BLaER1 (cell line): ENCODE data around the gene RP9.

Experiments
- H3K27ac ChIP-seq: shearing (Covaris generic); formaldehyde crosslinking; 2 replicates; pipeline ENCODE4 v1.8.1; 2022
- H3K27me3 ChIP-seq: shearing (Covaris generic); formaldehyde crosslinking; 2 replicates; pipeline ENCODE4 v1.8.1; 2022
- H3K36me3 ChIP-seq: shearing (Covaris generic); formaldehyde crosslinking; 2 replicates; pipeline ENCODE4 v1.8.1; 2022
- H3K4me1 ChIP-seq: shearing (Covaris generic); formaldehyde crosslinking; 2 replicates; pipeline ENCODE4 v1.8.1; 2022
- H3K4me2 ChIP-seq: shearing (Covaris generic); formaldehyde crosslinking; 2 replicates; pipeline ENCODE4 v1.8.1; 2022
- H3K4me3 ChIP-seq: shearing (Covaris generic); formaldehyde crosslinking; 2 replicates; pipeline ENCODE4 v1.8.1; 2022
- H3K9ac ChIP-seq: shearing (Covaris generic); formaldehyde crosslinking; 2 replicates; pipeline ENCODE4 v1.8.1; 2022
- H3K9me3 ChIP-seq: shearing (Covaris generic); formaldehyde crosslinking; 2 replicates; pipeline ENCODE4 v1.8.1; 2022
- H4K20me1 ChIP-seq: shearing (Covaris generic); formaldehyde crosslinking; 2 replicates; pipeline ENCODE4 v1.8.1; 2022
- Cebpa-rat ChIP-seq: shearing (Covaris generic); IDR thresholded peaks from 2 replicates; pipeline ENCODE4 v1.8.1; 2022

The RP9 gene

GRCh38 chr7:33109005-33109757 lies at the start of gene RP9:
Gene RP9, minus strand, starts transcription at chr7:33109404. Its CDS starts 32 bp downstream, at chr7:33109372.
- peak within 1 kb of the TSS; percentile 94 for H3K4me2 ChIP-seq
- peaks cover 16% of the 10 kb centered on the region for H3K4me1 ChIP-seq
- no peaks in the 10 kb centered on the region for H3K9me3 ChIP-seq
- peak within 1 kb of the TSS; percentile 93 for H3K27ac ChIP-seq
- H3K27me3 ChIP-seq: no peaks in the 10 kb centered on the region
- peaks cover 17% of the 10 kb centered on the region; the same call in 1 of the 2 replicates for H3K36me3 ChIP-seq
- no peak for TF ChIP-seq Cebpa-rat
- peak within 1 kb of the TSS; percentile 91 for H3K9ac ChIP-seq
- H4K20me1 ChIP-seq: peaks cover 50% of the 10 kb centered on the region
- peak within 1 kb of the TSS; percentile 90 for H3K4me3 ChIP-seq

- H3K27me3 ChIP-seq: no peaks in the 10 kb centered on the region
- H3K4me1 ChIP-seq: no peaks in the 10 kb centered on the region
- no peak overlapping the region for H3K9ac ChIP-seq
- no peaks in the 10 kb centered on the region for H4K20me1 ChIP-seq
- TF ChIP-seq Cebpa-rat: no peak
- H3K9me3 ChIP-seq: no peaks in the 10 kb centered on the region
- H3K36me3 ChIP-seq: no peaks in the 10 kb centered on the region
- no peak overlapping the region for H3K4me3 ChIP-seq
- H3K4me2 ChIP-seq: no peak overlapping the region
- no peak overlapping the region for H3K27ac ChIP-seq
Measured at GRCh38 chr7:33157781-33158180, 48.6 kb upstream of the RP9 start.

GRCh38 chr7:33157311-33157710 lies 48.1 kb upstream of the RP9 start:
- Histone ChIP-seq H4K20me1 (no peaks in the 10 kb centered on the region), H3K27ac (no peak overlapping the region), H3K27me3 (no peaks in the 10 kb centered on the region), H3K4me3 (no peak overlapping the region), H3K4me1 (no peaks in the 10 kb centered on the region), H3K36me3 (no peaks in the 10 kb centered on the region), H3K9ac (no peak overlapping the region), H3K4me2 (no peak overlapping the region), H3K9me3 (no peaks in the 10 kb centered on the region)
- no peak for TF ChIP-seq Cebpa-rat

GRCh38 chr7:33156441-33156840 lies 47.2 kb upstream of the RP9 start:
- Histone ChIP-seq H3K9ac (no peak overlapping the region), H3K9me3 (no peaks in the 10 kb centered on the region), H4K20me1 (no peaks in the 10 kb centered on the region), H3K36me3 (no peaks in the 10 kb centered on the region), H3K4me1 (no peaks in the 10 kb centered on the region), H3K4me3 (no peak overlapping the region), H3K4me2 (no peak overlapping the region), H3K27me3 (no peaks in the 10 kb centered on the region), H3K27ac (no peak overlapping the region)
- TF ChIP-seq Cebpa-rat: no peak

- Histone ChIP-seq H3K4me1 (no peaks in the 10 kb centered on the region), H3K4me2 (no peak overlapping the region), H3K27me3 (no peaks in the 10 kb centered on the region), H3K9ac (no peak overlapping the region), H4K20me1 (no peaks in the 10 kb centered on the region), H3K4me3 (no peak overlapping the region), H3K9me3 (no peaks in the 10 kb centered on the region), H3K36me3 (no peaks in the 10 kb centered on the region), H3K27ac (no peak overlapping the region)
- no peak for TF ChIP-seq Cebpa-rat
Measured at GRCh38 chr7:33155811-33156210, 46.6 kb upstream of the RP9 start.

- no peak for TF ChIP-seq Cebpa-rat
- H3K4me1 ChIP-seq: no peaks in the 10 kb centered on the region
- H3K27me3 ChIP-seq: no peaks in the 10 kb centered on the region
- H3K36me3 ChIP-seq: no peaks in the 10 kb centered on the region
- no peak overlapping the region for H3K9ac ChIP-seq
- no peak overlapping the region for H3K4me2 ChIP-seq
- no peaks in the 10 kb centered on the region for H3K9me3 ChIP-seq
- no peak overlapping the region for H3K4me3 ChIP-seq
- H3K27ac ChIP-seq: no peak overlapping the region
- no peaks in the 10 kb centered on the region for H4K20me1 ChIP-seq
Measured at GRCh38 chr7:33152087-33152486, 42.9 kb upstream of the RP9 start.

- no peak overlapping the region for H3K9ac ChIP-seq
- H3K27me3 ChIP-seq: no peaks in the 10 kb centered on the region
- TF ChIP-seq Cebpa-rat: no peak
- no peak overlapping the region for H3K27ac ChIP-seq
- H3K4me2 ChIP-seq: no peak overlapping the region
- no peak overlapping the region for H3K4me3 ChIP-seq
- H3K9me3 ChIP-seq: peaks cover 13% of the 10 kb centered on the region; the same call in 1 of the 2 replicates
- no peaks in the 10 kb centered on the region for H3K4me1 ChIP-seq
- no peaks in the 10 kb centered on the region for H4K20me1 ChIP-seq
- no peaks in the 10 kb centered on the region for H3K36me3 ChIP-seq
Measured at GRCh38 chr7:33145156-33145555, 36.0 kb upstream of the RP9 start.

- H3K4me3 ChIP-seq: no peak overlapping the region
- no peak for TF ChIP-seq Cebpa-rat
- H4K20me1 ChIP-seq: no peaks in the 10 kb centered on the region
- H3K36me3 ChIP-seq: no peaks in the 10 kb centered on the region
- H3K9me3 ChIP-seq: peaks cover 13% of the 10 kb centered on the region; the same call in 1 of the 2 replicates
- no peak overlapping the region for H3K27ac ChIP-seq
- H3K27me3 ChIP-seq: no peaks in the 10 kb centered on the region
- H3K4me1 ChIP-seq: no peaks in the 10 kb centered on the region
- H3K9ac ChIP-seq: no peak overlapping the region
- H3K4me2 ChIP-seq: no peak overlapping the region
Measured at GRCh38 chr7:33143996-33144718, 35.0 kb upstream of the RP9 start.

- Histone ChIP-seq H3K4me1 (no peaks in the 10 kb centered on the region), H3K27me3 (no peaks in the 10 kb centered on the region), H3K36me3 (no peaks in the 10 kb centered on the region), H3K9ac (no peak overlapping the region), H3K9me3 (peaks cover 13% of the 10 kb centered on the region; the same call in 1 of the 2 replicates), H3K4me3 (no peak overlapping the region), H4K20me1 (no peaks in the 10 kb centered on the region), H3K27ac (no peak overlapping the region), H3K4me2 (no peak overlapping the region)
- TF ChIP-seq Cebpa-rat: no peak
Measured at GRCh38 chr7:33142585-33142984, 33.4 kb upstream of the RP9 start.

GRCh38 chr7:33137103-33137502 lies 27.9 kb upstream of the RP9 start:
- no peak for TF ChIP-seq Cebpa-rat
- H3K9ac ChIP-seq: no peak overlapping the region

More at GRCh38 chr7:33137103-33137502, 27.9 kb upstream of the RP9 start:
- Histone ChIP-seq H3K4me3 (no peak overlapping the region), H4K20me1 (no peaks in the 10 kb centered on the region), H3K4me1 (no peaks in the 10 kb centered on the region), H3K4me2 (no peak overlapping the region), H3K27me3 (no peaks in the 10 kb centered on the region), H3K27ac (no peak overlapping the region), H3K9me3 (peaks cover 17% of the 10 kb centered on the region), H3K36me3 (no peaks in the 10 kb centered on the region)
